ENCODE data around the gene GGCX.
"Not testable (repeated sequence)": the region's sequence is repeated elsewhere in the genome, so short reads cannot be mapped to it uniquely, and the experiment has no call there.

GGCX gene

DNA sequence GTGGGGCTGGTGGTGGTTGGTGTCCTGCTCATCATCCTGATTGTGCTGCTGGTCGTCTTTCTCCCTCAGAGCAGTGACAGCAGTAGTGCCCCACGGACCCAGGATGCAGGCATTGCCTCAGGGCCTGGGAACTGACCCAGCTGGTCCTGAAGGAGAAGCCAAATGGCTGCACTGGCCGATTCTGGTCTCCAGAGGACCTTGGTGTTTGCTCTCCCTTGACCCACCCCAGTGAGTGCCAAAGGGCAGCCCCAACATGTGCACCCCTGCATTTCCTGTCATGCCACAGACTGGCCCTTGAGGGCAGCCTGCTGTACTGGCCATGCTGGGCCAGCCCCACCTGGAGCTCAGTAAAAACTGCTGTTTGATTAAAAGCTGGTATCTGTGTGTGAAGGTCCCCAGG, 31.7 kb upstream of the GGCX start:
- DNase-seq = no peak

GRCh38 chr2:85592299-85592698, 31.0 kb upstream of the GGCX start:
- DNase-seq = not testable (repeated sequence)

DNA sequence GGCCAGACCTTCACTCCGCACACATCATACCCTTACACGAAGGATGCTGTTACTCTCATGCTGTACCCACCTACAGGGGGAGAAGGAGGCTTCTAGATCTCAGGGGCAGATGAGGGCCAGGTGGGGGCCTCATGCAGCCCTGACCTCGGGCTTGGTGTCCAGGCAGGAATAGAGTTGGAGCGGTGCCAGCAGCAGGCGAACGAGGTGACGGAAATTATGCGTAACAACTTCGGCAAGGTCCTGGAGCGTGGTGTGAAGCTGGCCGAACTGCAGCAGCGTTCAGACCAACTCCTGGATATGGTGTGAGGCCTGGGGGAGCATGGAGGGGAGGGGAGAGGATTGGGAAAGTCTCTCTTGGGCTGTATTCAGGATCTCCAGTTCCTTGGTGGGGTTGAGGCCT, 30.3 kb upstream of the GGCX start:
- DNase-seq = no peak

- no peak for DNase-seq
Observed at GRCh38 chr2:85590950-85591349, 29.7 kb upstream of the GGCX start.

DNA sequence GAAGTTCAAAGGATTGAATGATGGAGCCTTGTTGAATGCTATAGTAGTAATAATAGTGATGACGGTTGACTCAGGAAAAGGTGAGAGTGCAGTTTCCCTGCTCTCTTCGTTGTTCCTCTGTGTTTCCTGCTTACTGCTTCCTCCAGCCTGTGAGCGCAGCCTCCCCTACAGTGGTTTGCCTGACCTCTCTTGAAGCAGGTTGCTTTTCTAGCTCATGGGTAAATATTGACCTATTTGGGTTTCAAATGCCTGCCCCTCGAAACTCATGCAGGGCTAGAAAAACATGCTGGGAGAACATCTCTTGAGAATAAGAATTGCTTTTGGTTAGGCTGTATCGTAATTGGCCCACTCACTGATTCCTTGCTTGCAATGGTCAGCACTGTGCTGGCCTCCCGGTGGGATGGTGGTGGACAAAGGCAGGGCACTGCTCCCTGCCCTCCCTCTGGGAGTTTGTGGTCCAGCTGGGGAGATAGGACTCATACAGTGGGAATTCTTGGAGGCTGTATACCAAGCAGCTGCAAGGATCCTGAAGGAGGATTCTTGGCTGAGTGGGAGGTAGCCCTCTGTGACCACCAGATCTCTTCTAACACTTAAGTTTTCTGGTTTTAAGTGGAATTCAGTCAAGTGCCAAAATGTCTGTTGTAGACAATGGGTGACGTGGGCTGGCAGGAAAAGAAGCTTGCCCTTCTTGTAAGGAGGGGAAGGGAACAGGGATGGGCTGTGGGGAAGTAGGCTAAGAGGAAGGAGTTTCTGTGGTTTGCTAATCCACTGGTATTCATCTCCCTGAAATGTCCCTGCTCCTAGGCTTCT, 28.9 kb upstream of the GGCX start:
- DNase-seq = no peak

- no peak for DNase-seq
Observed at GRCh38 chr2:85589181-85589580, 27.9 kb upstream of the GGCX start.

DNA sequence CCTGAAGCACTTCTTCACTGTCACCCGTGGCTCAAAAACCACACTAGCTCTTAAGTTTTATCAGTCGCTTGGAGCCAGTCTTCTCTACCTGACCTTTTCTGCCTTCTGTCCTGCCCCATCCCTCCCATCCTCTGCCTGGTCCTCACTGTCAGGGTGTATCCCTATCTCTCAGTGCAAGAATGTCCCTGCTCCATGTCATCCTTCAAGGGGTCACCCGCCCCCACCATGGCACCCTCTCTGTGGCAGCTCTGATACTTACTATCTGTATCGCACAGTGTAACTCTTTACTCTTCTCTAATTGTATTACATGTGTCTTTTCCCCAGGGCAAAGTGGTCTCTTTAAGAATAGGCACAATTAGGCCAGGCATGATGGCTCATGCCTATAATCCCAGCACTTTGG, 27.4 kb upstream of the GGCX start:
- DNase-seq = no peak

DNA sequence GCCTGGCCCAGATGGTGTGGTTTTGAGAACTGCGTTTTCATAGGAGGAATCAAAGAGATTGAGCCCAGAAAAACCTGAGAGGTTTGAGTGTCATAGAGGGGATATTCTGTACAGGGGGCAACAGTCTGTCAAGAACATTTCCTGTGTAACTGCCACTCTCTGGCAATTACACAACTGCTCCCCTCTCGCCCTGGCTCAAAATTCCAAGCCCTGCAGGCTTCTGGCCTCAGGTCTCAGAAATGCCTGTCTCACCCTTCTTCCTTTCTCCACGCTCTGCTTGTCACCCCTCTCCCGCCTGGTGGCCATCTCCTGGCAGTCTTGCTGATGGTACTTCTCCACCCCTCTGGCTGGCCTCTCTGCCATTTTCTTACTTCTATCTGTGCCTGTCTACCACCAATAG, 26.9 kb upstream of the GGCX start:
- DNase-seq = no peak

GRCh38 chr2:85585781-85586105, 24.4 kb upstream of the GGCX start:
- no peak for DNase-seq

DNA sequence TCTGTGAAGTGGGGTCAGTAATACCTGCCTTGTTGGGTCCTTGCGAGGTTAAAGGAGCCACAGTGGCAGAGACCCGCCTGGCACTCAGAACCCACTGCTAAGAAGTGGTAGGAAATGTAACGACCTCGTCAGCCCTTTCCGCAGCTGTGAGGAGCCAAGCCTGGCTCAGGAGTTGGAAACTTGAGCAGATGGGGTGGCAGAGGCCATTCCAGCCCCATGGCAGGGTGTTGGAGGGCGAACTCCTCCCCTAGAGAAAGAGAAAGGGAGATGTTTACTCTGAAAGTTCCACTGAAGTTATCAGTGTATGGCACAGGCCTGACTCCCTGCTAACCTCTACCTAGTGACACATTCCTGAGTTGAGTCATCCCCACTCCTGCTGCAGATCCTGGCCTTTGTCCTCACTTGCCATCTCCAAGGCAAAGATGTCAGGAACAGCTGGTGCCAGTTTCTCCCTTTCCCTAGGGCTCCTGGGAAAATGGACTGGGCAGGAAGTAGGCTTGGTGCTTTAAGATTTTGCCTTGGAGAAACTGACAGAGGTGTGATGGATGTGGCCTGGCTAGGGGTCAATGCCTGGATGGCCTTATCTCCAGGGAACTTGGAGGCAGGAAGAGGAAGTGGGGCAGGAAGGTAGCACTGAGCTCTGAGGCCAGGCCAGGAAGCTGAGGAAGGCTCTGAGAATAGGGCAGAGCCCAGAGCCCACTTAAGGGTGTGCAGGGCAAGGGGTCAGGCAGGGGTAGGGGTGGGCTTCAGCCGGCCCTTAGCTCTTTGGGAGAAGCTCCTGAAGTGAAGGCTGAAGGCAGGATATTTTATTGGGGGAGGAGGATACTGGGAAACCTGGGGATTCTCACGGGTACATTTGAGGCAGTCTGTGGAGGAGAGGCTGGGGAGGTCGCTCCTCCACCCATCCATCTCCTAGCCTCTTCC, 23.8 kb upstream of the GGCX start:
- DNase-seq = no peak

DNA sequence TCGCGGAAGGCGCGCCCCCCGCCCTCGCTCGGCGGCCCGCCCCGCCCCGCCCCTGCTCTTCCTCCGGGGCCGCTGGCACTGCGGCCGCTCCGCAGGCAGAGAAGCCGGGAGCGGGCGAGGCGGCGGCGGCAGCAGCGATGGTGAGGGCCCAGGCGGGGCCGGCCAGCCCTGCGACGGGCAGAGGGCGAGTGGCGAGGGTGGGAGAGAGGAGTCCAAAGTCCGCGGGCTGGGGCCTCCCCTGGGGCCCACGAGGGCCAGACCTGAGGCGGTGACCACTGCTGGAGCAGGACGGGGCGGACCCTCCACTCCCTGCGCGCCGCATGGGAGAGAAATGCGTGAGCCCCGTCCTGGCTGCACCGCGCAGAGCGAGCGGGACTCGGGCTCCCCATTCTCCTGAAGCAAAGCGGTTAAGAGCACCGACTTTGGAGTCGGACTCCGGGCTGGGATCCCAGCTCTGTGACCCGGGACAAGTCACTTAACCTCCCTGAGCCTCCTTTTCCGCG, 23.1 kb upstream of the GGCX start, which contains the start of gene VAMP5:
VAMP5 (plus strand) TSS at position 78 of the 503 bp plus-strand sequence; CDS start at position 138, 60 bp downstream.
- peak; percentile 38 to 67 for DNase-seq

- peak in 1 of 2 donors; percentile 47 for DNase-seq
Observed at GRCh38 chr2:85583667-85584353, 22.5 kb upstream of the GGCX start.

GRCh38 chr2:85582492-85582891, 21.2 kb upstream of the GGCX start:
- DNase-seq = no peak

DNA sequence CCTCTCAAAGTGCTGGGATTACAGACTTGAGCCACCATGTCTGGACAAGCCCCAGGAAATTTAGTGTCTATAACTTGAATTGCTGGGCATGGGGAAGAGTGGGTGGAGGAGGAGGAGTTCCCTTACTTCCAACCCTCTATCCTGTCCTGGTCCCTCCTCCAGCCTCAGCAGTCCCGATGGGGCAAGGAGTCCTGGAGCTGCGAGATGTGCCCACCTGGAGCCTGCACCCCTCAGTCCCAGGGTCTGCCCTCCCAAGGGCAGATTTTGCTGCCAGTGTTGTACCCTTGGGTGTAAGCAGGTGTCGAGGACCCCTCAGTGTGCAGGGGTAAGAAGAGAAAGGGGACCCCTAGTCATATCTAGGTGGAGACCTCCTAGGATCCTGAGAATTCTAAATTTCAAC, 18.9 kb upstream of the GGCX start:
- DNase-seq = no peak

GRCh38 chr2:85579266-85579935, 18.1 kb upstream of the GGCX start:
- DNase-seq = no peak

DNA sequence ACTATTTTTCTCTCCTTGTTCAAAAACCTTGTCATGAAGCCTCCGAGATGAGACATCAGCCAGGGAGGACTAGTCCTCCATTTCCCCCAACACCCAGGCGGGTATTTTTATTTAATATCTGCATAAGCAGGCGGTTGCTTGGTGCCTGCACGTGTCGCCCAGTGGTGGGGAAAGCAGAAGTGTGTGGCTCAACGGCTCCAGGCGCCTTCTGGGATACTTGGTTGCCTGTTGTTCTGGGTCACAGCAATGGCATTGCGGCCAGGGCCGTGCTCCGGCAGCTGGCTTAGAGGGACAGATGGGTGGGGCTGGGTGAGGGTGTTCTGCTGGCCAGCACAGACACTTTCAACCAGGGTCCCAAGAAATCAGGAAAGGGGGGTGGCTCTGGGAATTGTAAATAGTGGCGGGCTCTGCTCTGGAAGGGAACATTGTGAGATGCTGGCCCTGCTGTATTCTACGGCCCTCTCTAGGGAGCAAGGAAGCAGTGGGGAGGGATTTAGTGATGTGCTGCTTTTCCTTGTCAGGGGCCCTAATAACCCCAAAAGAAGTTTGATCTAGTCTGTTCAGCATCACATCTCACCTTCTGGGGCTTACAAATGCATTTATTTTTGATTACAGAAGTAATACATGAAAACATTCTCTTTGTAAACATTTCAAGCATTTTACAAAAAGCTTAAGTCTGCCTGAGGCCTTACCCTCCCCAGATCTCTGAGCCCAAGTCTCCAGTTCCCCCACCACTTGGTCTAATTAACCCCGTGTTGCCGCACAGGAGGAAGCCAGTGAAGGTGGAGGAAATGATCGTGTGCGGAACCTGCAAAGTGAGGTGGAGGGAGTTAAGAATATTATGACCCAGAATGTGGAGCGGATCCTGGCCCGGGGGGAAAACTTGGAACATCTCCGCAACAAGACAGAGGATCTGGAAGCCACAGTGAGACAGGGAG, 17.2 kb upstream of the GGCX start:
- peak in 1 of 2 donors; percentile 47 for DNase-seq

DNA sequence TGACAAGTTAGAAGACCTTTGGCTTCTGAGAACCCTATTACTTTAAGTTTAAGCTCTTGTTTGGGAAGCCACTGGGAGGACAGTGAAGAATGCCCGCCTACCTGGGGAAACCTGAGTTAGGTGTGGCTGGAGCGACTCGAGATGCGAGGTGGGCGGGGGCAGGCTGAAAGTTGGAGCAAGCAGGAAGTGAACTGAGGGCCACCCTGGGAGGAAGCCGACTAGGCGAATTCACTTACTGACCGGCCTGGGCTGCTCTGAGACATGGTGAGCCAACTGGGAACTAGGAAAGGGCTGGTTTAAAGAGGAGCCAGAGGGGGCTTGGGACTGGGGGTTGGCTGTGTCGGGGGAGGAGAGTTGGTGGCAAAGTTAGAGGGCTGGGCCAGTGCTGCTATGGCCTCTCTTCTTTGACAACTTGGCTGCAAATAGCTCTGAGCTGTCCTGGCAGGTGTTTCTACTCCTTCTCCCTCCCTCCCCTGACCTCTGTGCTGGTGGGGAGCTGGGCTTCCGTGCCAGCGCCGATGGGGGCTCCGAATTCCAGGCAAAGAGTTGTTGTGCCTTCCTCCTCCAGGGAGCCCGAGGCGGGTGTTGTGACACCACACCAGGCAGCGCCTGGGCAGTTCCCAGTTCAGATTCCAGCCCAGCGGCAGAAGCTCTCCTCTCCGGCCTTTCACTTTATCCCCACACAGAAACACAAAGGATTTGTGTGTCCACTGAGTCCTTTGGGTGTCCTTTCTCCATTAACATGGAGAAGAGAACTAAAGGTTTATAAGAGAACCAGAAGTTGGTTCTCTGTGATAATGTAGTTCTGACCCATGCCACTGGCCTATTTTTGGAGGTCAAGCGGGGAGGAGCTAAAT, 16.3 kb upstream of the GGCX start, which contains the start of gene VAMP8:
VAMP8 (plus strand) TSS at position 201 of the 857 bp plus-strand sequence; CDS start at position 262, 61 bp downstream.
- peak in 1 of 2 donors; percentile 66 for DNase-seq

DNA sequence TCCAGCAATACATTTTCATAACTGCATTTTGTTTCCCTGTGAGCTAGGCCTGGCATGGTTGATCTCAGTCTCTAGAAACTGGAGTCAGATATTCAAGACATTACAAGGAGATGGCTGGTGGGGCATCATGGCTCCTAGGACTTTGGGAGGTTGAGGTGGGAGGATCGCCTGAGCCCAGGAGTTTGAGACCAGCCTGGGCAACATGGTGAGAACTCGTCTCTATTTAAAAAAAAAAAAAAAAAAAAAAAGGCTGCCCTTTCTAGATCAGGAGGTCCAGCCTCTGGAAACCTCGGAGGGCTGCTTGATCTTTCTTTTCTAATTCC, 15.7 kb upstream of the GGCX start:
- DNase-seq = no peak

GRCh38 chr2:85575739-85576138, 14.4 kb upstream of the GGCX start:
- no peak for DNase-seq

- DNase-seq = no peak
Observed at GRCh38 chr2:85566265-85566664, 5.0 kb upstream of the GGCX start.
